H1 (cell line): ENCODE data around the gene DPEP3. TPM values are rescaled to one million over a fixed set of nuclear protein-coding genes. Genes with fewer than 3 reads are reported as not detected.

Experiments used
- CTCF ChIA-PET: fragments of 300-600 bp; sonication (Branson Sonifier 250); formaldehyde crosslinking; loops from one replicate; lab custom pipeline; 2021; ENCODE audit not compliant: partially characterized antibody; lab: Charles Lee
- POLR2A ChIA-PET: fragments of 300-600 bp; sonication (Branson Sonifier 250); formaldehyde crosslinking; loops from one replicate; lab custom pipeline; 2021; ENCODE audit warnings: inconsistent platforms; ENCODE audit not compliant: partially characterized antibody; lab: Charles Lee
- DNase-seq, 2 experiments: peaks; one replicate each; pipeline versions ENCODE4 v3.0.0 to v3.0.0-alpha.2; 2010 to 2022; ENCODE audit warnings: low spot score in 2 of 2, low read depth in 1 of 2, mixed read lengths in 1 of 2
- FAIRE-seq: peaks from 2 replicates; lab custom pipeline; 2011; peaks lifted over from hg19 to GRCh38; lab: Jason Lieb, UNC
- H2AFZ ChIP-seq: 2 replicates; pipeline ENCODE4 v1.8.1; 2012; ENCODE audit warnings: low read length, inconsistent platforms
- H2AK5ac ChIP-seq: 2 replicates; pipeline ENCODE4 v1.6.1; 2013; ENCODE audit warnings: low read depth, low read length
- H2BK120ac ChIP-seq: replicated peaks from 2 replicates; pipeline ENCODE3; 2013; ENCODE audit warnings: low read depth, low read length, inconsistent platforms
- H2BK12ac ChIP-seq: 2 replicates; pipeline ENCODE4 v1.6.1; 2013; ENCODE audit warnings: low read depth, low read length
- H2BK15ac ChIP-seq: 2 replicates; pipeline ENCODE4 v1.6.1; 2013; ENCODE audit warnings: low read length
- H2BK20ac ChIP-seq: 2 replicates; pipeline ENCODE4 v1.6.1; 2013; ENCODE audit warnings: low read length
- H2BK5ac ChIP-seq: 2 replicates; pipeline ENCODE4 v1.6.1; 2013; ENCODE audit warnings: low read depth, low read length
- H3K14ac ChIP-seq: 2 replicates; pipeline ENCODE4 v1.6.1; 2013; ENCODE audit warnings: inconsistent platforms; ENCODE audit not compliant: insufficient read length
- H3K18ac ChIP-seq: 2 replicates; pipeline ENCODE4 v1.6.1; 2013; ENCODE audit warnings: low read length; ENCODE audit errors: extremely low read depth
- H3K23ac ChIP-seq: 2 replicates; pipeline ENCODE4 v1.6.1; 2013; ENCODE audit warnings: inconsistent platforms; ENCODE audit not compliant: insufficient read length
- H3K23me2 ChIP-seq: 2 replicates; pipeline ENCODE4 v1.6.1; 2013; ENCODE audit warnings: low read depth, low read length
- H3K27ac ChIP-seq: 2 replicates; pipeline ENCODE4 v1.6.1; 2011; ENCODE audit warnings: low read depth, low read length, inconsistent platforms
- H3K27me3 ChIP-seq, 4 experiments: replicated peaks in 1 of 4; 1 replicate in 1 of 4; 2 replicates in 3 of 4; pipeline versions ENCODE4 v1.6.1 to v1.8.1; 2011 to 2013; ENCODE audit warnings: low read length in 3 of 4, mild to moderate bottlenecking in 3 of 4, inconsistent platforms in 2 of 4, mixed read lengths in 2 of 4, moderate library complexity in 1 of 4; ENCODE audit not compliant: control insufficient read depth in 3 of 4, insufficient read depth in 3 of 4; ENCODE audit errors: extremely low read depth in 1 of 4
- H3K36me3 ChIP-seq, 4 experiments: 2 replicates each; pipeline versions ENCODE4 v1.6.1 to v1.8.1; 2011 to 2013; ENCODE audit warnings: mild to moderate bottlenecking in 4 of 4, low read length in 3 of 4, moderate library complexity in 2 of 4, control low read depth in 1 of 4, inconsistent platforms in 1 of 4; ENCODE audit not compliant: insufficient read depth in 4 of 4, control insufficient read depth in 2 of 4
- H3K4ac ChIP-seq: replicated peaks from 2 replicates; pipeline ENCODE3; 2013; ENCODE audit warnings: low read length, low read depth, mixed read lengths, inconsistent platforms; ENCODE audit not compliant: insufficient read length
- H3K4me1 ChIP-seq, 4 experiments: replicated peaks in 1 of 4; 1 replicate in 1 of 4; 2 replicates in 3 of 4; pipeline versions ENCODE4 v1.6.1 to v1.8.1; 2011 to 2013; ENCODE audit warnings: low read length in 3 of 4, inconsistent platforms in 2 of 4, mixed read lengths in 1 of 4; ENCODE audit not compliant: insufficient read depth in 4 of 4, control insufficient read depth in 3 of 4
- H3K4me2 ChIP-seq, 2 experiments: 2 replicates each; pipeline versions ENCODE4 v1.6.1 to v1.8.1; 2011 to 2013; ENCODE audit warnings: low read depth in 2 of 2, low read length in 2 of 2, control low read depth in 1 of 2, inconsistent platforms in 1 of 2, mild to moderate bottlenecking in 1 of 2; ENCODE audit not compliant: insufficient read depth in 1 of 2
- H3K4me3 ChIP-seq, 4 experiments: fragments of 200-600, 300-600 bp in 1 of 4; sonication (generic), shearing (Covaris generic), sonication (Bioruptor Twin) in 1 of 4; 2 replicates each; pipeline versions ENCODE4 v1.5.1 to v1.8.1; 2011 to 2016; ENCODE audit warnings: low read length in 4 of 4, low read depth in 3 of 4, control low read depth in 2 of 4, inconsistent platforms in 2 of 4, mild to moderate bottlenecking in 2 of 4, mixed read lengths in 1 of 4, moderate library complexity in 1 of 4; ENCODE audit not compliant: insufficient read depth in 2 of 4; ENCODE audit errors: extremely low read depth in 1 of 4
- H3K56ac ChIP-seq: replicated peaks from 2 replicates; pipeline ENCODE3; 2013; ENCODE audit warnings: low read depth, mild to moderate bottlenecking, mixed read lengths, low read length, inconsistent platforms; ENCODE audit not compliant: insufficient read length
- H3K79me1 ChIP-seq: 2 replicates; pipeline ENCODE4 v1.6.1; 2013; ENCODE audit warnings: low read depth, low read length, control low read depth
- H3K79me2 ChIP-seq, 2 experiments: 2 replicates each; pipeline versions ENCODE4 v1.6.1 to v1.8.1; 2012 to 2013; ENCODE audit warnings: low read length in 2 of 2, mild to moderate bottlenecking in 2 of 2, inconsistent platforms in 1 of 2; ENCODE audit not compliant: insufficient read depth in 2 of 2, control insufficient read depth in 1 of 2
- H3K9ac ChIP-seq, 4 experiments: replicated peaks in 1 of 4; 1 replicate in 1 of 4; 2 replicates in 3 of 4; pipeline versions ENCODE4 v1.6.1 to v1.8.1; 2011 to 2013; ENCODE audit warnings: low read depth in 3 of 4, low read length in 3 of 4, control low read depth in 2 of 4, mild to moderate bottlenecking in 2 of 4, moderate library complexity in 2 of 4, inconsistent platforms in 1 of 4; ENCODE audit errors: extremely low read depth in 1 of 4
- H3K9me3 ChIP-seq, 2 experiments: 2 replicates each; pipeline versions ENCODE4 v1.6.1 to v1.8.1; 2012 to 2013; ENCODE audit warnings: mild to moderate bottlenecking in 2 of 2, moderate library complexity in 2 of 2, control low read depth in 1 of 2, inconsistent platforms in 1 of 2, low read depth in 1 of 2, low read length in 1 of 2, mixed read lengths in 1 of 2; ENCODE audit not compliant: insufficient read depth in 2 of 2
- H4K20me1 ChIP-seq, 2 experiments: replicated peaks in 1 of 2; 2 replicates each; pipeline versions ENCODE3 to v1.8.1; 2011 to 2013; ENCODE audit warnings: inconsistent platforms in 2 of 2, low read length in 2 of 2, mild to moderate bottlenecking in 1 of 2; ENCODE audit not compliant: insufficient read depth in 2 of 2, control insufficient read depth in 1 of 2
- H4K5ac ChIP-seq: 2 replicates; pipeline ENCODE4 v1.6.1; 2013; ENCODE audit warnings: low read length, low read depth, mixed read lengths, inconsistent platforms; ENCODE audit not compliant: insufficient read length
- H4K8ac ChIP-seq: 2 replicates; pipeline ENCODE4 v1.8.0; 2013; ENCODE audit warnings: mild to moderate bottlenecking, moderate library complexity, low read length, inconsistent platforms; ENCODE audit not compliant: insufficient read depth; ENCODE audit errors: extremely low read depth
- H4K91ac ChIP-seq: replicated peaks from 2 replicates; pipeline ENCODE3; 2013; ENCODE audit warnings: low read length, mixed read lengths, inconsistent platforms; ENCODE audit not compliant: insufficient read length
- BACH1 ChIP-seq: IDR thresholded peaks from 2 replicates; pipeline ENCODE4 v1.6.1; 2012; ENCODE audit warnings: low read length, improper control_type of control experiment
- EP300 ChIP-seq, 2 experiments: IDR thresholded peaks; 1 replicate in 1 of 2; 2 replicates in 1 of 2; pipeline ENCODE4 v1.6.1; 2011 to 2012; ENCODE audit warnings: low read depth in 2 of 2, low read length in 2 of 2, mild to moderate bottlenecking in 2 of 2, borderline replicate concordance in 1 of 2, inconsistent platforms in 1 of 2, moderate library complexity in 1 of 2
- POLR2AphosphoS5 ChIP-seq: IDR thresholded peaks from 2 replicates; pipeline ENCODE4 v1.6.1; 2011; ENCODE audit warnings: low read depth, low read length
- RFX5 ChIP-seq: IDR thresholded peaks from 2 replicates; pipeline ENCODE4 v1.6.1; 2011; ENCODE audit warnings: low read depth, low read length, improper control_type of control experiment, borderline replicate concordance
- SUZ12 ChIP-seq: fragments of 200-600 bp; sonication (generic); IDR thresholded peaks from 2 replicates; pipeline ENCODE4 v1.6.1; 2012; ENCODE audit warnings: mild to moderate bottlenecking, inconsistent platforms, low read length, moderate library complexity, mixed read lengths
- WGBS, 2 experiments: shearing (Covaris generic) in 1 of 2; methylation state at CpG; one replicate each; pipeline versions ENCODE4 v1.1.6 to v1.1.7; 2013 to 2015; ENCODE audit warnings: low lambda C conversion rate in 2 of 2, mixed read lengths in 2 of 2, inconsistent platforms in 1 of 2, low coverage in 1 of 2, missing lambda C conversion rate in 1 of 2; ENCODE audit not compliant: insufficient replicate concordance in 2 of 2, insufficient coverage in 1 of 2, insufficient read length in 1 of 2; ENCODE audit errors: extremely low coverage in 1 of 2, missing lambda C conversion rate in 1 of 2; 5-methylcytosine and 5-hydroxymethylcytosine counted together
- polyA plus RNA-seq, 7 experiments: library from polyadenylated mRNA; depleted of rRNA in 3 of 7; stranded (reverse) in 5 of 7; unstranded in 2 of 7; fragments of >200 nt in 5 of 7; fragments of 200-250 nt in 2 of 7; gene quantifications; 1 replicate in 5 of 7; 2 replicates in 1 of 7; 4 replicates in 1 of 7; pipeline versions ENCODE4 v1.2.1 to v1.2.3, GENCODE V29; 2011 to 2013; ENCODE audit warnings: missing spikeins in 2 of 7, mixed read lengths in 2 of 7
- total RNA-seq: library from RNA; stranded (reverse); fragmentation: NEBNext Ultra II Directional; extraction: Animal tissue kit (Norgen Biotek cat#: 25700); gene quantifications from 2 replicates; pipeline ENCODE4 v1.2.1, GENCODE V29; 2021

The DPEP3 gene
- total and polyA plus RNA-seq, 2 of the 8 experiments (the other 6 are each of a cell fraction or from before 2014, with no cell fraction given) = 6.5 to 9.9 TPM

GRCh38 chr16:67957622-67958021 lies 22.7 kb downstream of the DPEP3 start:
- Histone ChIP-seq H3K9ac (no peak overlapping the region), H3K4me1 (no peaks in the 10 kb centered on the region), H2BK5ac (no peak overlapping the region), H3K18ac (no peak overlapping the region), H2BK20ac (no peak overlapping the region), H2BK120ac (no peak overlapping the region), H3K4me3 (no peak overlapping the region), H3K27ac (no peak overlapping the region), H4K5ac (no peak overlapping the region), H3K79me1 (no peaks in the 10 kb centered on the region), H4K8ac (no peak overlapping the region), H3K23me2 (no peaks in the 10 kb centered on the region), H3K36me3 (peaks cover 4 to 34% (median 28%) of the 10 kb centered on the region in 4 experiments; a peak in 7 of 8 replicates), H3K56ac (no peak overlapping the region), H3K79me2 (no peaks in the 10 kb centered on the region), H4K20me1 (peaks cover 4 to 18% of the 10 kb centered on the region in 2 experiments), H3K4me2 (no peak overlapping the region), H2BK12ac (no peak overlapping the region), H4K91ac (no peak overlapping the region), H3K23ac (no peak overlapping the region), H2BK15ac (no peak overlapping the region)
- CTCF ChIA-PET = interaction anchor here (1.7 kb wide), 1 partner anchor 83 kb away, joined by 4 read pairs; no protein-coding TSS in a partner anchor
- POLR2A ChIA-PET = interaction anchor here (0.7 to 1.3 kb wide), 2 partner anchors 13 to 30 kb away, joined by 5 read pairs; partner anchors contain the start of gene LCAT
- DNase-seq = no peak
- FAIRE-seq = no peak
- 88% methylated on average over 8 of the region's 9 CpGs; no CpG with 5 or more reads in 1 of the 2 experiments for WGBS, 2 experiments
- TF ChIP-seq EP300 (IDR thresholded peaks at IDR 0.05; ENCODE audit: borderline replicate concordance in 1 of 2, low read depth in 2 of 2, low read length in 2 of 2) (no peak), RFX5 (no peak), SUZ12 (no peak), POLR2AphosphoS5 (no peak), BACH1 (no peak)
- TF ChIP-seq, all 59 proteins: peak for 0
- H3K27me3 ChIP-seq = no peaks in the 10 kb centered on the region
- H2AFZ ChIP-seq = no peak overlapping the region
- no peak overlapping the region for H3K4ac ChIP-seq
- no peak overlapping the region for H2AK5ac ChIP-seq
- no peaks in the 10 kb centered on the region for H3K9me3 ChIP-seq
- H3K14ac ChIP-seq = no peak overlapping the region
